Measurements from ENCODE around the gene ERC2.

ERC2 gene

GRCh38 chr3:56173601-56174000, 294.7 kb downstream of the ERC2 start:
- DNase-seq = no peak

- no peak for DNase-seq
Observed at GRCh38 chr3:56164436-56164835, 303.8 kb downstream of the ERC2 start.

- DNase-seq = no peak
Observed at GRCh38 chr3:56157693-56158362, 310.4 kb downstream of the ERC2 start.

GRCh38 chr3:56154297-56154696, 314.0 kb downstream of the ERC2 start:
- DNase-seq = no peak

- no peak for DNase-seq
Observed at GRCh38 chr3:56147354-56147753, 320.9 kb downstream of the ERC2 start.

- no peak for DNase-seq
Observed at GRCh38 chr3:56145410-56145809, 322.9 kb downstream of the ERC2 start.

- no peak for DNase-seq
Observed at GRCh38 chr3:56144805-56145204, 323.5 kb downstream of the ERC2 start.

- no peak for DNase-seq
Observed at GRCh38 chr3:56137415-56137814, 330.9 kb downstream of the ERC2 start.

- no peak for DNase-seq
Observed at GRCh38 chr3:56136514-56136913, 331.8 kb downstream of the ERC2 start.

GRCh38 chr3:56135941-56136340, 332.3 kb downstream of the ERC2 start:
- DNase-seq = no peak

- no peak for DNase-seq
Observed at GRCh38 chr3:56133423-56133822, 334.8 kb downstream of the ERC2 start.

GRCh38 chr3:56132762-56133161, 335.5 kb downstream of the ERC2 start:
- DNase-seq = no peak

GRCh38 chr3:56131974-56132590, 336.2 kb downstream of the ERC2 start:
- DNase-seq = no peak

GRCh38 chr3:56130036-56130435, 338.2 kb downstream of the ERC2 start:
- DNase-seq = no peak

GRCh38 chr3:56126632-56127031, 341.6 kb downstream of the ERC2 start:
- no peak for DNase-seq

- no peak for DNase-seq
Observed at GRCh38 chr3:56125358-56126005, 342.8 kb downstream of the ERC2 start.

- no peak for DNase-seq
Observed at GRCh38 chr3:56124546-56124945, 343.7 kb downstream of the ERC2 start.

GRCh38 chr3:56123487-56123886, 344.8 kb downstream of the ERC2 start:
- DNase-seq = no peak

- no peak for DNase-seq
Observed at GRCh38 chr3:56122911-56123310, 345.4 kb downstream of the ERC2 start.

GRCh38 chr3:56121716-56122115, 346.6 kb downstream of the ERC2 start:
- no peak for DNase-seq

GRCh38 chr3:56119575-56120349, 348.5 kb downstream of the ERC2 start:
- DNase-seq = no peak

- DNase-seq = no peak
Observed at GRCh38 chr3:56118968-56119367, 349.3 kb downstream of the ERC2 start.

GRCh38 chr3:56115698-56116097, 352.6 kb downstream of the ERC2 start:
- DNase-seq = no peak

- no peak for DNase-seq
Observed at GRCh38 chr3:56115199-56115598, 353.1 kb downstream of the ERC2 start.
